Measurements from ENCODE around the gene DPYD.

Gene DPYD

DNA sequence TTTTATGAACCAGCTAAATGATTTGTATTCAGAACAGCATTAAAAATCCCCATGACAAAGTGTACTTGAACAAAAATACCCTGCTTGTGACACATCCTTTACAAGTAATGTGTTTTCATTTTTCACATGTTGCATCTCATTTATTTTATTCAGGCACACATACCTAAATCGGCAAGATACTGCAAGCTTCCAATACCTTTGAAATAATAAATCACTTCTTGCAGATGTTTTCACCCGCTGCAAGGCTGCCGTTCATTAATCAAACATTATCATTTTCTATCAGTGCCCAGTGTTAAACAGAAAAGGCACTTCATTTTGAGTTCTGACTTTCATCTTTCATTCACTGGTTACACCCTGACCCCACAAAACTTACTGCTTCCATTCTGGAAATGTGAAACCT lies 269.6 kb downstream of the DPYD start:
- H3K27me3 ChIP-seq (ENCODE audit: insufficient read depth, poor library complexity, severe bottlenecking): no peaks in the 10 kb centered on the region
- no peak for ATAC-seq (ENCODE audit: low read depth)
- no peak overlapping the region for H3K4me3 ChIP-seq (ENCODE audit: severe bottlenecking)
- H3K9me3 ChIP-seq (ENCODE audit: severe bottlenecking): no peaks in the 10 kb centered on the region
- DNase-seq (ENCODE audit: low spot score): no peak
- H3K4me1 ChIP-seq (ENCODE audit: insufficient read depth, poor library complexity, severe bottlenecking): no peaks in the 10 kb centered on the region
- TF ChIP-seq, protein P1, sequence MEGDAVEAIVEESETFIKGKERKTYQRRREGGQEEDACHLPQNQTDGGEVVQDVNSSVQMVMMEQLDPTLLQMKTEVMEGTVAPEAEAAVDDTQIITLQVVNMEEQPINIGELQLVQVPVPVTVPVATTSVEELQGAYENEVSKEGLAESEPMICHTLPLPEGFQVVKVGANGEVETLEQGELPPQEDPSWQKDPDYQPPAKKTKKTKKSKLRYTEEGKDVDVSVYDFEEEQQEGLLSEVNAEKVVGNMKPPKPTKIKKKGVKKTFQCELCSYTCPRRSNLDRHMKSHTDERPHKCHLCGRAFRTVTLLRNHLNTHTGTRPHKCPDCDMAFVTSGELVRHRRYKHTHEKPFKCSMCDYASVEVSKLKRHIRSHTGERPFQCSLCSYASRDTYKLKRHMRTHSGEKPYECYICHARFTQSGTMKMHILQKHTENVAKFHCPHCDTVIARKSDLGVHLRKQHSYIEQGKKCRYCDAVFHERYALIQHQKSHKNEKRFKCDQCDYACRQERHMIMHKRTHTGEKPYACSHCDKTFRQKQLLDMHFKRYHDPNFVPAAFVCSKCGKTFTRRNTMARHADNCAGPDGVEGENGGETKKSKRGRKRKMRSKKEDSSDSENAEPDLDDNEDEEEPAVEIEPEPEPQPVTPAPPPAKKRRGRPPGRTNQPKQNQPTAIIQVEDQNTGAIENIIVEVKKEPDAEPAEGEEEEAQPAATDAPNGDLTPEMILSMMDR (IDR thresholded peaks at IDR 0.05; ENCODE audit: poor library complexity, severe bottlenecking): no peak
- H3K27ac ChIP-seq (ENCODE audit: poor library complexity, severe bottlenecking): no peak overlapping the region
- no peaks in the 10 kb centered on the region for H3K36me3 ChIP-seq (ENCODE audit: low read depth)

DNA sequence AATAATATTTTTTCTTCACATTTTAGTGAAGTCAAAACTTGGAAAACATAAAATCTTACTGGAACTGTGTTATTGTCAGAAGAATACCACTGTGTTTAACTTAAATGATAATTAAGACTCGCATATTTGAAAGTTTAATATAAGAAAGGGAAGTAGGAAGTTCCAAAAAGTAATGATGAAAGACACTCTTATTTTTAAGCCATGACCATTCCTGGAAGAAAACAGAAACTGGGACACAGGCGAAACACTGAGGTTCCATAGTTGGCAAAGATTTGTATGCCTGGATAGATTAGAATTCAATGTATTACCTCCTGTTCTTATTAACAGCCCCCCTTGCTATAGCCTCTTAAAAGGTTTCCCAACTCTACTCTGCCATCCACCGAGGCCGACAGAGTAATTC lies 271.2 kb downstream of the DPYD start:
- ATAC-seq (ENCODE audit: low read depth): no peak

DNA sequence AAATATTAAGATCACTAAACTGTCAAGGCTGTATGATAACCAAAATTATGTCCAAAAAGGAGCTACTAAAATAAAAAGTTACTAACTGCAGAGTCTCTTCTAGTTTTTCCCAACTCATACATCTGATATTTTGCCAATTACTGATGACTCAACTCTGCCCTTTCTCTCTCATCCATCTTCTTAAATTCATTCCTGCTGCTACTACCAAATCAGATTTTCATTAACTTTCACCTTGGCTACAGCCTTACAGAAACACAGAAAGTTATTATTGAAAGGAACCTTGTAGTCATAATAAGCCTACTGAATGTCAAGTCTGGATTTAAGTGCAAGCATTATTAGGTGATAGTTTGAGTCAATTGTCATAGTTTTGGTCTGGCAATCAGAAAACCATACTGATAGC lies 273.1 kb downstream of the DPYD start:
- TF ChIP-seq, protein P1 (IDR thresholded peaks at IDR 0.05; ENCODE audit: poor library complexity, severe bottlenecking): no peak
- no peaks in the 10 kb centered on the region for H3K9me3 ChIP-seq (ENCODE audit: severe bottlenecking)
- H3K36me3 ChIP-seq (ENCODE audit: low read depth): no peaks in the 10 kb centered on the region
- DNase-seq (ENCODE audit: low spot score) (no peak), ATAC-seq (ENCODE audit: low read depth) (no peak)
- H3K27me3 ChIP-seq (ENCODE audit: insufficient read depth, poor library complexity, severe bottlenecking): no peaks in the 10 kb centered on the region
- H3K4me1 ChIP-seq (ENCODE audit: insufficient read depth, poor library complexity, severe bottlenecking): no peaks in the 10 kb centered on the region
- no peak overlapping the region for H3K27ac ChIP-seq (ENCODE audit: poor library complexity, severe bottlenecking)
- no peak overlapping the region for H3K4me3 ChIP-seq (ENCODE audit: severe bottlenecking)

More for the DNA sequence above, 271.2 kb downstream of the DPYD start:
- Histone ChIP-seq H3K9me3 (ENCODE audit: severe bottlenecking) (no peaks in the 10 kb centered on the region), H3K27ac (ENCODE audit: poor library complexity, severe bottlenecking) (no peak overlapping the region), H3K36me3 (ENCODE audit: low read depth) (no peaks in the 10 kb centered on the region), H3K27me3 (ENCODE audit: insufficient read depth, poor library complexity, severe bottlenecking) (no peaks in the 10 kb centered on the region), H3K4me3 (ENCODE audit: severe bottlenecking) (no peak overlapping the region), H3K4me1 (ENCODE audit: insufficient read depth, poor library complexity, severe bottlenecking) (no peaks in the 10 kb centered on the region)
- no peak for DNase-seq (ENCODE audit: low spot score)
- TF ChIP-seq, protein P1 (IDR thresholded peaks at IDR 0.05; ENCODE audit: poor library complexity, severe bottlenecking): no peak

DNA sequence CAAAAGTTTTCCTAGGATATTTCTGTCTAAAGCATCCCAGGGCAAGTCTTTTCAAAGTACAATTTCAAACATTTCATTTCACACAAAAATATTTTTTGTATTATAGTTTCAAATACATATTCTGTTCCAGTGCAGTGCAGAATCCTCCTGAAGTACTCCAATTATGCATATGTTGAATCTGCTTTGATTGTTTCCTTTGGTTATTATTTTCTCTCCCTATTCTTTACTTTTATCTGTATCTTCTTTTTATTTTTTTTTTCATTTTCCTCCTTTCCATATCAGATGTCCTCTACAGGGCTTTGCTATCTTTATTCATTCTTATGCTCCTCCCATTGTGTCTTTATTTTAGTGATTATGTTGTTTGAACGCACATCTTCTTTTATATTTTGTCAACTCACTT lies 274.8 kb downstream of the DPYD start:
- Histone ChIP-seq H3K27me3 (ENCODE audit: insufficient read depth, poor library complexity, severe bottlenecking) (no peaks in the 10 kb centered on the region), H3K27ac (ENCODE audit: poor library complexity, severe bottlenecking) (no peak overlapping the region), H3K36me3 (ENCODE audit: low read depth) (no peaks in the 10 kb centered on the region), H3K4me1 (ENCODE audit: insufficient read depth, poor library complexity, severe bottlenecking) (no peaks in the 10 kb centered on the region), H3K4me3 (ENCODE audit: severe bottlenecking) (no peak overlapping the region), H3K9me3 (ENCODE audit: severe bottlenecking) (no peaks in the 10 kb centered on the region)
- TF ChIP-seq, protein P1 (IDR thresholded peaks at IDR 0.05; ENCODE audit: poor library complexity, severe bottlenecking): no peak
- ATAC-seq (ENCODE audit: low read depth): no peak
- no peak for DNase-seq (ENCODE audit: low spot score)

DNA sequence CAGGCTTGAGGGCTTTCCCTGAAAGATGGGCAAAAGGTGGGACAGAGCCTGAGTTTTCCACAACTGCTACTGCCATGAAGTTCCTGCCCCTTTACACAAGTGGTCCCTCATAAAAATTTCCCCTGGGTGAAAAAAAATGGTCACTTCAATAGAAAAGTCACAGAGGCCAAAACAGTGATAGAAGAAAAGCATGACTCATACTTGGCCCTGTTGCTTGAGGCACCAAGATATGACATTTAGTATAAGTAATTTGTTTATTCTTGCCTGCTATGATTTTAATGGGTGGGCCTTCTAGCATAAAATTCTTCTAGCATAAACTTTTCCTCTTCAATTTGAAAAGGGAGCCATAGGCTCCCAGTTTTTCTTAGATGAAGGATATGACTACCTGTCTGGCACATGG lies 280.2 kb downstream of the DPYD start:
- no peak overlapping the region for H3K4me3 ChIP-seq (ENCODE audit: severe bottlenecking)
- H3K27me3 ChIP-seq (ENCODE audit: insufficient read depth, poor library complexity, severe bottlenecking): no peaks in the 10 kb centered on the region
- H3K36me3 ChIP-seq (ENCODE audit: low read depth): no peaks in the 10 kb centered on the region
- H3K4me1 ChIP-seq (ENCODE audit: insufficient read depth, poor library complexity, severe bottlenecking): no peaks in the 10 kb centered on the region
- TF ChIP-seq, protein P1 (IDR thresholded peaks at IDR 0.05; ENCODE audit: poor library complexity, severe bottlenecking): no peak
- H3K9me3 ChIP-seq (ENCODE audit: severe bottlenecking): no peaks in the 10 kb centered on the region
- no peak overlapping the region for H3K27ac ChIP-seq (ENCODE audit: poor library complexity, severe bottlenecking)
- no peak for ATAC-seq (ENCODE audit: low read depth)
- DNase-seq (ENCODE audit: low spot score): no peak

All from RWPE2 (cell line).